Measurements from ENCODE around the gene SMIM20. TPM values are rescaled to one million over a fixed set of nuclear protein-coding genes. Genes with fewer than 3 reads are reported as not detected.

SMIM20 gene
- total and polyA plus RNA-seq, 2 of the 4 experiments (the other 2 are of a cell fraction): 13.6 to 23.1 TPM

DNA sequence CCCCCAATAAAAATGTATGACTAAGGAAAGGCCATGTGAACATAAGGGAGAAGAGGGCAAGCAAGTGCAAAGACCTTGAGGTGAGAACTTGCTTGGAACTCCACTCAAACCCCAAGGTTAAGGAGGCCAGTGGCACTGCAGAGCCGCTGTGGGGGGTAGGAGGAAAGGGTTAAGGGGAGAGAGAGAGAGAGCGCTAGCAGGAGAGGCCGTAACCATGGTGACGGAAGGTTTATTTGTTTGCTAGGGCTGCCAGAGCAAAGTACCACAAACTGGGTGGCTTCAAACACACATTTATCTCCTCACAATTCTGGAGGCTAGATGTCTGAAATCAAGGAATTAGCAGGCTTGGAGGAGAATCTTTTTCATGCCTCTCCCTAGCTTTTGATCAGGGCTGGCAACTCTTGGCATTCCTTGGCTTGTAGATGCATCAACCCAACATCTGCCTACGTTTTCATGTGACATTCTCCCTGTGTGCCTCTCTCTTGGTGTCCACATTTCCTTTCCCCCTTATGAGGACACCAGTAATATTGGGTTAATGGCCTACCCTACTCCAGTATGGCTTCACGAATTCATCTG, 35.2 kb downstream of the SMIM20 start:
- H4K91ac ChIP-seq (ENCODE audit: insufficient read depth, low read depth, low read length): no peak overlapping the region
- no peak overlapping the region for H3K27ac ChIP-seq (ENCODE audit: insufficient read depth, low read length)
- WGBS, 2 experiments (ENCODE audit: extremely low coverage in 2 of 2, insufficient read length in 1 of 2): 0% methylated on average over 1 of the region's 6 CpGs; no CpG with 5 or more reads in 1 of the 2 experiments
- H3K23ac ChIP-seq (ENCODE audit: low read depth, low read length): no peak overlapping the region
- no peaks in the 10 kb centered on the region; the same call in 1 of the 2 replicates for H3K9me3 ChIP-seq (ENCODE audit: control insufficient read depth, insufficient read depth, low read length)
- no peak overlapping the region for H2AK9ac ChIP-seq (replicated peaks; ENCODE audit: low read depth, low read length, poor library complexity)
- peaks cover 6% of the 10 kb centered on the region; the same call in 1 of the 2 replicates for H3K9me1 ChIP-seq (ENCODE audit: insufficient read depth, low read length)
- no peaks in the 10 kb centered on the region for H3K36me3 ChIP-seq (ENCODE audit: control insufficient read depth, insufficient read depth, low read length)
- dilution Hi-C loops (cut with HindIII; ENCODE audit: low sequenced_read_pairs, unreplicated experiment): no loop called here
- peaks cover 14% of the 10 kb centered on the region for H3K27me3 ChIP-seq (ENCODE audit: control insufficient read depth, insufficient read depth, low read length)
- ChIA-PET CTCF (no interaction called here), POLR2A (ENCODE audit: unreplicated experiment) (no interaction called here)
- no peak overlapping the region for H3K9ac ChIP-seq (ENCODE audit: low read depth, low read length)
- in situ Hi-C loops (cut with MboI; ENCODE audit: low sequenced_read_pairs): no loop called here
- H3K4me3 ChIP-seq (ENCODE audit: insufficient read depth, low read depth, low read length): no peak overlapping the region
- H3K79me1 ChIP-seq (ENCODE audit: low read depth in 1 of 2, low read length in 2 of 2): no peaks in the 10 kb centered on the region
- H3K56ac ChIP-seq (ENCODE audit: extremely low read depth, insufficient read depth, low read length): no peak overlapping the region
- TF ChIP-seq, protein P1, sequence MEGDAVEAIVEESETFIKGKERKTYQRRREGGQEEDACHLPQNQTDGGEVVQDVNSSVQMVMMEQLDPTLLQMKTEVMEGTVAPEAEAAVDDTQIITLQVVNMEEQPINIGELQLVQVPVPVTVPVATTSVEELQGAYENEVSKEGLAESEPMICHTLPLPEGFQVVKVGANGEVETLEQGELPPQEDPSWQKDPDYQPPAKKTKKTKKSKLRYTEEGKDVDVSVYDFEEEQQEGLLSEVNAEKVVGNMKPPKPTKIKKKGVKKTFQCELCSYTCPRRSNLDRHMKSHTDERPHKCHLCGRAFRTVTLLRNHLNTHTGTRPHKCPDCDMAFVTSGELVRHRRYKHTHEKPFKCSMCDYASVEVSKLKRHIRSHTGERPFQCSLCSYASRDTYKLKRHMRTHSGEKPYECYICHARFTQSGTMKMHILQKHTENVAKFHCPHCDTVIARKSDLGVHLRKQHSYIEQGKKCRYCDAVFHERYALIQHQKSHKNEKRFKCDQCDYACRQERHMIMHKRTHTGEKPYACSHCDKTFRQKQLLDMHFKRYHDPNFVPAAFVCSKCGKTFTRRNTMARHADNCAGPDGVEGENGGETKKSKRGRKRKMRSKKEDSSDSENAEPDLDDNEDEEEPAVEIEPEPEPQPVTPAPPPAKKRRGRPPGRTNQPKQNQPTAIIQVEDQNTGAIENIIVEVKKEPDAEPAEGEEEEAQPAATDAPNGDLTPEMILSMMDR (conservative IDR thresholded peaks at IDR 0.05; ENCODE audit: low read depth, low read length): no peak
- TF ChIP-seq NFE2L2 (IDR thresholded peaks at IDR 0.05; ENCODE audit: low read depth, low read length) (no peak), CHD1 (IDR thresholded peaks at IDR 0.05; ENCODE audit: low read depth, low read length) (no peak), BHLHE40 (IDR thresholded peaks at IDR 0.05; ENCODE audit: low read depth, low read length) (no peak), MXI1 (IDR thresholded peaks at IDR 0.05; ENCODE audit: borderline replicate concordance, low read depth, low read length) (no peak), SMC3 (IDR thresholded peaks at IDR 0.05; ENCODE audit: low read depth, low read length) (no peak), POLR2A (IDR thresholded peaks at IDR 0.05; ENCODE audit: low read depth, low read length) (no peak), RCOR1 (IDR thresholded peaks at IDR 0.05; ENCODE audit: insufficient replicate concordance, low read length) (no peak), FOS (IDR thresholded peaks at IDR 0.05; ENCODE audit: low read depth, low read length) (no peak), MAZ (IDR thresholded peaks at IDR 0.05; ENCODE audit: borderline replicate concordance, low read depth, low read length) (no peak), MAFK (IDR thresholded peaks at IDR 0.05; ENCODE audit: low read depth, low read length) (no peak), CEBPB (IDR thresholded peaks at IDR 0.05; ENCODE audit: low read depth, low read length) (no peak), RFX5 (IDR thresholded peaks at IDR 0.05; ENCODE audit: low read depth, low read length) (no peak), RAD21 (IDR thresholded peaks at IDR 0.05; ENCODE audit: low read length) (no peak)
- TF ChIP-seq, protein P2, sequence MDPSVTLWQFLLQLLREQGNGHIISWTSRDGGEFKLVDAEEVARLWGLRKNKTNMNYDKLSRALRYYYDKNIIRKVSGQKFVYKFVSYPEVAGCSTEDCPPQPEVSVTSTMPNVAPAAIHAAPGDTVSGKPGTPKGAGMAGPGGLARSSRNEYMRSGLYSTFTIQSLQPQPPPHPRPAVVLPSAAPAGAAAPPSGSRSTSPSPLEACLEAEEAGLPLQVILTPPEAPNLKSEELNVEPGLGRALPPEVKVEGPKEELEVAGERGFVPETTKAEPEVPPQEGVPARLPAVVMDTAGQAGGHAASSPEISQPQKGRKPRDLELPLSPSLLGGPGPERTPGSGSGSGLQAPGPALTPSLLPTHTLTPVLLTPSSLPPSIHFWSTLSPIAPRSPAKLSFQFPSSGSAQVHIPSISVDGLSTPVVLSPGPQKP (IDR thresholded peaks at IDR 0.05; ENCODE audit: borderline replicate concordance, low read depth, low read length): no peak
- TF ChIP-seq, protein P3, sequence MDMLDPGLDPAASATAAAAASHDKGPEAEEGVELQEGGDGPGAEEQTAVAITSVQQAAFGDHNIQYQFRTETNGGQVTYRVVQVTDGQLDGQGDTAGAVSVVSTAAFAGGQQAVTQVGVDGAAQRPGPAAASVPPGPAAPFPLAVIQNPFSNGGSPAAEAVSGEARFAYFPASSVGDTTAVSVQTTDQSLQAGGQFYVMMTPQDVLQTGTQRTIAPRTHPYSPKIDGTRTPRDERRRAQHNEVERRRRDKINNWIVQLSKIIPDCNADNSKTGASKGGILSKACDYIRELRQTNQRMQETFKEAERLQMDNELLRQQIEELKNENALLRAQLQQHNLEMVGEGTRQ (IDR thresholded peaks at IDR 0.05; ENCODE audit: low read depth, low read length): no peak
- no peak overlapping the region for H2BK120ac ChIP-seq (ENCODE audit: low read depth, low read length)
- H4K5ac ChIP-seq (ENCODE audit: low read depth, low read length): no peak overlapping the region
- H4K8ac ChIP-seq (ENCODE audit: low read depth in 2 of 2, low read length in 2 of 2): no peak overlapping the region
- no peak overlapping the region for H3K4me2 ChIP-seq (ENCODE audit: low read depth, low read length)
- no peak overlapping the region for H2BK15ac ChIP-seq (ENCODE audit: low read depth, low read length)
- no peak overlapping the region for H2AK5ac ChIP-seq (ENCODE audit: low read depth, low read length)
- no peak overlapping the region for H2BK20ac ChIP-seq (ENCODE audit: low read depth, low read length)
- no peak overlapping the region for H2BK5ac ChIP-seq (ENCODE audit: low read depth, low read length, poor library complexity, severe bottlenecking)
- H3K4me1 ChIP-seq (ENCODE audit: control insufficient read depth, insufficient read depth, low read length): peaks cover 1% of the 10 kb centered on the region; the same call in 1 of the 2 replicates
- no TSS peak for BruUV-seq (replicated peaks)
- no peak for DNase-seq
- no peak overlapping the region for H3K14ac ChIP-seq (replicated peaks; ENCODE audit: low read depth, low read length)
- H3K4ac ChIP-seq (ENCODE audit: low read depth, low read length): no peak overlapping the region
- no peaks in the 10 kb centered on the region for H4K20me1 ChIP-seq (ENCODE audit: insufficient read depth, low read length)
- ATAC-seq (ENCODE audit: low read depth): no peak
- intact Hi-C loops (cut with micrococcal nuclease): no loop called here
- H3K18ac ChIP-seq (ENCODE audit: low read depth, low read length): no peak overlapping the region
- no peak overlapping the region for H2AFZ ChIP-seq (replicated peaks; ENCODE audit: low read length, poor library complexity)

Data from IMR-90 (cell line).